K562 (cell line): ENCODE measurements around the gene NT5E. TPM values are rescaled to one million over a fixed set of nuclear protein-coding genes. Genes with fewer than 3 reads are reported as not detected.

Source experiments
- ATAC-seq: fragments of 200-7000 bp; cut with Tn5 transposase; 3 replicates; pipeline ENCODE4 v1.9.1; 2020; ENCODE audit warnings: moderate library complexity
- BruUV-seq: library from RNA; stranded (reverse); fragments of 400-500 nt; replicated peaks from 2 replicates; lab custom pipeline; 2021; lab: Mats Ljungman, UMichigan
- CTCF ChIA-PET: fragments of 300-600 bp; formaldehyde crosslinking; extraction: SDS; loops from one replicate; lab custom pipeline; 2021; ENCODE audit warnings: low intra/inter-chr PET ratio; lab: Yijun Ruan, JAX
- POLR2A ChIA-PET: fragments of 300-600, 350-650 bp; sonication (Branson Sonifier 250); formaldehyde crosslinking; extraction: SDS; loops from one replicate; lab custom pipeline; 2021; ENCODE audit warnings: antibody characterized with exemption, inconsistent platforms; lab: Yijun Ruan, JAX
- DNase-seq, 4 experiments: peaks; one replicate each; pipeline versions ENCODE4 v3.0.0 to v3.0.0-alpha.2; 2011 to 2018; ENCODE audit warnings: low spot score in 3 of 4, mixed read lengths in 3 of 4; ENCODE audit errors: extremely low read depth in 1 of 4
- FAIRE-seq: peaks from 2 replicates; lab custom pipeline; 2011; peaks lifted over from hg19 to GRCh38; lab: Jason Lieb, UNC
- H2AFZ ChIP-seq: 2 replicates; pipeline ENCODE4 v1.6.0; 2011; ENCODE audit warnings: low read depth, low read length, control low read depth, inconsistent platforms
- H3K27ac ChIP-seq: fragments of 200-600 bp; 3 replicates; pipeline ENCODE4 v1.8.0; 2011; ENCODE audit warnings: low read depth, mild to moderate bottlenecking, control low read depth, inconsistent platforms, low read length, moderate library complexity, mixed read lengths; ENCODE audit errors: extremely low read depth
- H3K27me3 ChIP-seq, 2 experiments: fragments of 300-600 bp in 1 of 2; 2 replicates in 1 of 2; 3 replicates in 1 of 2; pipeline versions ENCODE4 v1.6.0 to v1.8.0; 2011; ENCODE audit warnings: inconsistent platforms in 2 of 2, low read length in 2 of 2, mild to moderate bottlenecking in 1 of 2, mixed read lengths in 1 of 2, moderate library complexity in 1 of 2; ENCODE audit not compliant: control insufficient read depth in 2 of 2, insufficient read depth in 2 of 2
- H3K36me3 ChIP-seq: fragments of 300-600 bp; 3 replicates; pipeline ENCODE4 v1.8.0; 2011; ENCODE audit warnings: mild to moderate bottlenecking, low read length, inconsistent platforms; ENCODE audit not compliant: control insufficient read depth, insufficient read depth
- H3K4me1 ChIP-seq, 2 experiments: fragments of 200-600 bp in 1 of 2; replicated peaks in 1 of 2; 2 replicates in 1 of 2; 3 replicates in 1 of 2; pipeline versions ENCODE4 v1.5.1 to v1.8.0; 2011; ENCODE audit warnings: inconsistent platforms in 2 of 2, low read length in 2 of 2, mild to moderate bottlenecking in 1 of 2, mixed read lengths in 1 of 2, moderate library complexity in 1 of 2; ENCODE audit not compliant: control insufficient read depth in 2 of 2, insufficient read depth in 2 of 2
- H3K4me2 ChIP-seq: 2 replicates; pipeline ENCODE4 v1.6.1; 2011; ENCODE audit warnings: low read length, control low read depth, inconsistent platforms, mixed read lengths; ENCODE audit not compliant: insufficient read depth
- H3K4me3 ChIP-seq: fragments of 200-600 bp; sonication (generic), shearing (Covaris generic); 2 replicates; pipeline ENCODE4 v1.5.1; 2016; ENCODE audit warnings: control low read depth, inconsistent platforms
- H3K79me2 ChIP-seq: fragments of 200-600 bp; 3 replicates; pipeline ENCODE4 v1.8.0; 2011; ENCODE audit warnings: low read length, inconsistent platforms; ENCODE audit not compliant: control insufficient read depth, insufficient read depth
- H3K9ac ChIP-seq, 2 experiments: 2 replicates each; pipeline versions ENCODE4 v1.6.0 to v1.6.1; 2011; ENCODE audit warnings: low read depth in 2 of 2, low read length in 2 of 2, control low read depth in 1 of 2, inconsistent platforms in 1 of 2, mild to moderate bottlenecking in 1 of 2, mixed read lengths in 1 of 2; ENCODE audit not compliant: insufficient read depth in 1 of 2
- H3K9me1 ChIP-seq: one replicate; pipeline ENCODE4 v1.6.0; 2011; ENCODE audit warnings: inconsistent platforms, mild to moderate bottlenecking, low read length, moderate library complexity; ENCODE audit not compliant: control insufficient read depth, insufficient read depth
- H3K9me3 ChIP-seq: replicated peaks from 2 replicates; pipeline ENCODE4 v1.5.1; 2011; ENCODE audit warnings: low read depth, low read length, inconsistent platforms; ENCODE audit not compliant: control insufficient read depth, insufficient read depth
- H4K20me1 ChIP-seq: replicated peaks from 2 replicates; pipeline ENCODE4 v1.6.1; 2011; ENCODE audit warnings: low read length, inconsistent platforms, mixed read lengths; ENCODE audit not compliant: control insufficient read depth, insufficient read depth
- MYBL2 ChIP-seq, 2 experiments: fragments of 450-650 bp in 1 of 2; sonication (generic) in 1 of 2; formaldehyde crosslinking in 1 of 2; IDR thresholded peaks; 2 replicates each; pipeline versions ENCODE4 v1.6.1 to v1.8.1; 2017 to 2022; ENCODE audit warnings: borderline replicate concordance in 1 of 2, inconsistent platforms in 1 of 2, low read depth in 1 of 2, mild to moderate bottlenecking in 1 of 2, missing genetic modification reagents in 1 of 2, moderate library complexity in 1 of 2
- XRCC4 ChIP-seq: IDR thresholded peaks from one replicate; pipeline ENCODE4 v1.6.1; 2011; ENCODE audit not compliant: insufficient read depth, insufficient read length; ENCODE audit errors: extremely low read depth
- ZNF217 ChIP-seq: sonication (generic); formaldehyde crosslinking; IDR thresholded peaks from 2 replicates; pipeline ENCODE4 v1.8.0; 2022; ENCODE audit warnings: mild to moderate bottlenecking, missing genetic modification reagents
- WGBS: fragments of 100-300 bp; shearing (Covaris generic); methylation state at CpG from one replicate; pipeline ENCODE4 v1.1.6; 2016; ENCODE audit warnings: low coverage, mixed read lengths; ENCODE audit not compliant: insufficient coverage; ENCODE audit errors: missing lambda C conversion rate; 5-methylcytosine and 5-hydroxymethylcytosine counted together
- in situ Hi-C: fragments of 300-500 bp; cut with MboI; formaldehyde crosslinking; loops from 4 replicates; pipeline ENCODE4 v1.15.0; 2018; ENCODE audit warnings: inconsistent platforms, mixed read lengths
- intact Hi-C: fragments of 100-400 bp; cut with micrococcal nuclease; formaldehyde crosslinking; loops from 2 replicates; pipeline ENCODE4 v1.14.2; 2022
- polyA plus RNA-seq, 8 experiments: library from polyadenylated mRNA; depleted of rRNA in 4 of 8; stranded (reverse) in 5 of 8; unstranded in 3 of 8; fragments of >200 nt; fragmentation: Nextera tagmentation in 2 of 8; fragmentation: Illumina TruSeq in 1 of 8; extraction: Ambion mirVana in 2 of 8; extraction: Trizol in 1 of 8; gene quantifications; 2 replicates each; pipeline versions ENCODE4 v1.2.1 to v1.2.3, GENCODE V29; 2011 to 2014; ENCODE audit warnings: inconsistent platforms in 1 of 8, missing spikeins in 1 of 8
- total RNA-seq, 7 experiments: library from RNA; depleted of rRNA in 6 of 7; stranded (reverse); fragments of >200 nt in 6 of 7; fragmentation: Illumina TruSeq in 2 of 7; extraction: Trizol in 2 of 7; gene quantifications; 2 replicates each; pipeline versions ENCODE4 v1.2.1 to v1.2.3, GENCODE V29; 2011 to 2021; ENCODE audit warnings: low replicate concordance in 1 of 7
- TF ChIP-seq, protein P1 (sequence below): sonication (generic); formaldehyde crosslinking; IDR thresholded peaks from 2 replicates; pipeline ENCODE4 v1.8.0; 2022; ENCODE audit warnings: mild to moderate bottlenecking, missing genetic modification reagents

NT5E gene
- total and polyA plus RNA-seq, 9 of the 15 experiments (the other 6 are each of a cell fraction or from before 2014, with no cell fraction given) = 0.01 to 0.13 TPM; not detected in 7

DNA sequence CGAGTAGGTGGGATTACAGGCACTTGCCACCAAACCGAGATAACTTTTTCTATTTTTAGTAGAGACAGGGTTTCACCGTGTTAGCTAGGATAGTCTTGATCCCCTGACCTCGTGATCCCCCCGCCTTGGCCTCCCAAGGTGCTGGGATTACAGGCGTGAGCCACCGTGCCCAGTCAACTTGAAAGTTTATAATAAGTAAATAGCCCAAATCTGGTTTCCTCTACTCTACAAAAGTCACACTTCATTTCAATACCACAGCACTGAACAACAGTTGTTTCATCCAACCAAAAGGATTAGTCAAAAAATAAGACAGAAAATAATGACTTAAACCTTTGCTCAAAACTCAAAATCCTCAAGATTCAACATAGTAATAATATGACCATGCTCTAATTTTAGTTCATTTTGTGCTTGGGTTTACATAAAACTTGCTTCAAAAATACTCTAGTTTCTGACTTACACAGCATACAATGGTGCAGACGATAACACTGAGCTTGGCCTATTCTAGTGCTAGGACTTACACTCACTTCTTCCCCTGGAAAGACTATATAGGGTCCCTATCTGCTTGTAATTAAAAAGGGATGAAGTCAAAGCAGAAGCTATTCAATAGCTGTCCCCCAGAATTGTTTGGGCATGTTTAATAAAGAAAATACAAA is 56.7 kb downstream of the NT5E start:
- intact Hi-C loops (no loop called here), in situ Hi-C loops (no loop called here)
- H3K4me2 ChIP-seq = no peak overlapping the region
- ATAC-seq (no peak), DNase-seq (no peak)
- no peaks in the 10 kb centered on the region; a peak in 1 of 5 replicates for H3K4me1 ChIP-seq
- H3K36me3 ChIP-seq = peaks cover 35% of the 10 kb centered on the region
- H3K27me3 ChIP-seq = no peaks in the 10 kb centered on the region
- no peaks in the 10 kb centered on the region for H3K79me2 ChIP-seq
- H3K9ac ChIP-seq = no peak overlapping the region
- no peaks in the 10 kb centered on the region for H3K9me3 ChIP-seq
- BruUV-seq = no TSS peak
- WGBS = 61% methylated on average over 8 of the region's 8 CpGs
- ChIA-PET CTCF (no interaction called here), POLR2A (interaction anchor here (0.8 to 1.7 kb wide), 3 partner anchors 10 to 27 kb away, joined by 3 to 10 read pairs (median 3); no protein-coding TSS in a partner anchor)
- H3K4me3 ChIP-seq = no peak overlapping the region
- TF ChIP-seq MYBL2 (IDR thresholded peaks at IDR 0.05; ENCODE audit: low read depth) (no peak), MYBL2 (CRISPR knock-in tag; IDR thresholded peaks at IDR 0.05; ENCODE audit: borderline replicate concordance) (no peak), ZNF217 (CRISPR knock-in tag) (no peak)
- TF ChIP-seq, all 486 proteins: peak for 0
- FAIRE-seq = no peak
- no peak overlapping the region for H3K27ac ChIP-seq
- H3K9me1 ChIP-seq = no peaks in the 10 kb centered on the region
- H4K20me1 ChIP-seq = no peaks in the 10 kb centered on the region
- H2AFZ ChIP-seq = no peak overlapping the region

DNA sequence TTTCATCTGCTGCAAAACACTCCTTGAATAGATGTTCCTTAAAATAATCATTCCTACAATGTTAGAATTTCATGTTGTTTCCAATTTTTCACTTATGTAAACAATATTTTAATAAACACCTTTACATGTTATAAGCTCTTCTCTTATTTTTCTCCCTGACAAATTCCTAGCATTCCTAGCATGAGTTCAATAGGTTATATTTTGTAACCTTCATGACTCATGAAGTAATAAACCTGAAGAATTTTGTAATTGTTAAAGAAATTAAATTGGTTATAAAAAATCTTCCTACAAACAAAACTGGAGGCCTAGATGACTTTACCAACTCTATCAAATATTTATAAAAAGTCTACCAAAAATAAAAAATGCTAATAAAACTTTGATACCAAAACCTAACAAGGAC is 66.3 kb downstream of the NT5E start:
- ChIA-PET CTCF (no interaction called here), POLR2A (no interaction called here)
- Histone ChIP-seq H3K27me3 (no peaks in the 10 kb centered on the region), H3K4me3 (no peak overlapping the region), H3K79me2 (no peaks in the 10 kb centered on the region), H3K9me3 (no peaks in the 10 kb centered on the region), H3K4me1 (no peaks in the 10 kb centered on the region), H3K27ac (no peak overlapping the region), H3K9me1 (no peaks in the 10 kb centered on the region), H3K9ac (no peak overlapping the region), H3K4me2 (no peak overlapping the region), H2AFZ (no peak overlapping the region), H3K36me3 (peaks cover 49% of the 10 kb centered on the region), H4K20me1 (no peaks in the 10 kb centered on the region)
- in situ Hi-C loops (no loop called here), intact Hi-C loops (no loop called here)
- no peak for FAIRE-seq
- DNase-seq = no peak
- ATAC-seq = no peak
- BruUV-seq = no TSS peak
- TF ChIP-seq XRCC4 = no peak
- TF ChIP-seq, protein P1, sequence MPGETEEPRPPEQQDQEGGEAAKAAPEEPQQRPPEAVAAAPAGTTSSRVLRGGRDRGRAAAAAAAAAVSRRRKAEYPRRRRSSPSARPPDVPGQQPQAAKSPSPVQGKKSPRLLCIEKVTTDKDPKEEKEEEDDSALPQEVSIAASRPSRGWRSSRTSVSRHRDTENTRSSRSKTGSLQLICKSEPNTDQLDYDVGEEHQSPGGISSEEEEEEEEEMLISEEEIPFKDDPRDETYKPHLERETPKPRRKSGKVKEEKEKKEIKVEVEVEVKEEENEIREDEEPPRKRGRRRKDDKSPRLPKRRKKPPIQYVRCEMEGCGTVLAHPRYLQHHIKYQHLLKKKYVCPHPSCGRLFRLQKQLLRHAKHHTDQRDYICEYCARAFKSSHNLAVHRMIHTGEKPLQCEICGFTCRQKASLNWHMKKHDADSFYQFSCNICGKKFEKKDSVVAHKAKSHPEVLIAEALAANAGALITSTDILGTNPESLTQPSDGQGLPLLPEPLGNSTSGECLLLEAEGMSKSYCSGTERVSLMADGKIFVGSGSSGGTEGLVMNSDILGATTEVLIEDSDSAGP (CRISPR knock-in tag) = no peak
